SKM-1 treated with dmso at 0.1 percent for 144 hours (cell line): ENCODE results near the gene KXD1.
"Not testable (repeated sequence)": the region's sequence is repeated elsewhere in the genome, so short reads cannot be mapped to it uniquely, and the experiment has no call there.

Experiments used
- DNase-seq: peaks from one replicate; lab custom pipeline; 2025; ENCODE audit not compliant: unreplicated experiment; lab: John Stamatoyannopoulos, UW

KXD1 gene

DNA sequence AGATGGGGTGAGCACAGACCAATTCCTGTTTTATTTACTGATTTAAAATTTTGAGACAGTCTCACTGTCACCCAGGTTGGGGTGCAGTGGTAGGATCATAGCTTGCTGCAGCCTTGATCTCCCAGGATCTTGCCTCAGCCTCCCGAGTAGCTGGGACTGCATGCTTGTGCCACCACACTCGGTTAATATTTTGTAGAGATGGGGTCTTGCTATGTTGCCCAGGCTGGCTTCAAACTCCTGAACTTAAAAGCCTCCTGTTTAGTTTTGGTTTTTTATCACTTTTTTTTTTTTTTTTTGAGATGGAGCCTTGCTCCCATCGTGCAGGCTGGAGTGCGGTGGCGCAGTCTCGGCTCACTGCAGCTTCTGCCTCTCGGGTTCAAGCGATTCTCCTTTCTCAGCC lies 18.7 kb downstream of the KXD1 start:
- no peak for DNase-seq

DNA sequence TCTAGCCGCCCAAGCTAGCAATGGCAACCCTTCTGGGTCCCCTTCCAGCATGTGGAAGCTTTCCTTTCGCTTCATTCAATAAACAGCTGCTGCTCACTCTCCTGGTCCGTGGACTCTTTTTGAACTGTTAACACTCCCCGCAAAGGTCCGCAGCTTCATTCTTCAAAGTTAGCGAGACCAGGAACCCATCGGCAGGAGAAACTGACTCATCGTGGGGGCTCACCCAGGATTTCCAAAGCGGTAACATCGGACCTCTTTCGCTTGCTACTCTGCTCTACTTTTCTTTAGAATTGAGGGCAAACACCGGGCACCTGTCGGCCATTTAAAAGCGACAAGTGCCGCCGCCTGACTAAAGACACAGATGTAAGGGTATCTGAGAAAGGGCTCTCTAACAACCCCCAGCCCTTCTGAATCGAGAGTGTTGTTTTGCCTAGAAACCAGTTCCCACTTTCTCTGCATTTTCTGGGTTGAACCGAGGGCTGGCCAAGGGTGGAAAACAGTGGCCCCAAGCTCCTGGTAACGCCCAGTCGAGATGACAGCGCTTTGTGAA lies 19.8 kb downstream of the KXD1 start:
- DNase-seq: no peak

DNA sequence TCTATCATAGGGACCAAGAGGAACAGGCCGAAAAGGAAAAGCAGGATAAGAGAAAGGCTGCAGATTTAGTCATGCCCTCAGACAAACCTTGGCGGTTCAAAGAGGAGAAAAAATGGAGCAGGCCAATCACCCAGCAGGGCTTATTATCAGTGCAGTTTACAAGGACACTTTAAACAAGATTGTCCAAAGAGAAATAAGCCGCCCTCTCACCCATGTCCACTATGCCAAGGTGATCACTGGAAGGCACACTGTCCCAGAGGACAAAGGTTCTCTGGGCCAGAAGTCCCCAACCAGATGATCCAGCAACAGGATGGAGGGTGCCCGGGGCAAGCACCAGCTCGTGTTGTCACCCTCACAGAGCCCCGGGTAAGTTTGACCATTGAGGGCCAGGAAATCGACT lies 22.6 kb downstream of the KXD1 start:
- DNase-seq: no peak

DNA sequence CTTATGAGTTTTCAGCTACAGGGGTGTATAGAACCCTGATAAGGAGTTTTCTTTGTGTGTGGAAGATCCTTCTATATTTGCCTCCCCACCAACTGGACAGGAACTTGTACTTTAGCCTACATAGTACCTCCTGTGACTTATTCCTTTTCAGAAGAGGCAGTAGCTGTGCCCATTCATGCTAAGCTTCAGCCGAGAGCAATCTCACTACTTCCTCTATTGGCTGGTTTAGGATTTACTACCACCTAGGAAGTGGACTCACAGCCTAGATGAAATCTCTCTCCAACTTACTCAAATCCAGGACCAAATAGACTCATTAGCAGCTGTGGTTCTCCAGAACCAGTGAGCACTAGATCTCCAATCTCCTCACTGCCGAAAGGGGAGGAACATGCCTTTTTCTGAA lies 28.6 kb downstream of the KXD1 start:
- peak; percentile 75 for DNase-seq

DNA sequence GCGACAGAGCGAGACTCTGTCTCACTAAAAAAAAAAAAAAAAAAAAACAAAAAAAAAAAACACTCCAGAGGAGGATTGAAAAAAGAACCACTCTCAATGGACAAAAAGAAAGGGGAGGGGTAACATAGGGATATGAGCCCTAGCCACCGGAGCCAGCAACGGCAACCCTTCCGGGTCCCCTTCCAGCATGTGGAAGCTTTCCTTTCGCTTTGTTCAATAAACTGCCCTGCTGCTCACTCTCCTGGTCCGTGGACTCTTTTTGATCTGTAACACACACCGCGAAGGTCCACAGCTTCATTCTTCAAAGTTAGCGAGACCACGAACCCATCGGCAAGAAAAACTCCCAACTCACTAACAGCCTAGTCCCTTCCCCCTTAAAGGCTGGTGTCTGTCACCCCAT lies 29.9 kb downstream of the KXD1 start:
- no peak for DNase-seq

DNA sequence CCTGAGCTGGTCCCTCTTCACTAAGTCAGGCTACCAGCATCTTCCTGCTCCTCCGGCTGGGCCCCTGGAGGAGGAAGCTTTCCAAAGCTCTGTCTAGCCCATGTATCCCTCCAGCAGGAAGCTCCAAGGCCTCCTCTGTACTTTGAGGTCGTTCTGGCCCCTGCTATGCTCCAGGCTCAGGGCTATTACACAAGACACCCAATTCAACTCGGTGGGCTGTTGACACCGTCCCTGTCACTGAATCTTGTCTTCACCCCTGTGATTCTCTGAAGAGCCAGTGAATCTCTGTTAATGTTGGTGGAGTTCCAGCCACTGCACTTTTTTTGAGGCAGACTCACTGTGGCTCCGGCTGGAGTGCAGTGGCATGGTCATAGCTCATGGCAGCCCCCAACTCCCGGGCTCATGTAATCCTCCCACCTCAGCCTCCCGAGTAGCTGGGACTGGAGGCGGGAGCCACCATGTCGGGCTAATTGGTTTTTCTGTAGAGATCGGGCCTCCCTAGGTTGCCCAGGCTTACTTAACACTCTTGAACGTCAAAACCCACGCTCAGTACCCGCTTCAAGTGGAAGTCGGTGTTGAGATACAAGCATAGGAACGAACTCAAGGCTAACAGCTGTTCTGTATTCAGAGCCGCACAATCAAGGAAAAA lies 30.4 kb downstream of the KXD1 start:
- no peak for DNase-seq

DNA sequence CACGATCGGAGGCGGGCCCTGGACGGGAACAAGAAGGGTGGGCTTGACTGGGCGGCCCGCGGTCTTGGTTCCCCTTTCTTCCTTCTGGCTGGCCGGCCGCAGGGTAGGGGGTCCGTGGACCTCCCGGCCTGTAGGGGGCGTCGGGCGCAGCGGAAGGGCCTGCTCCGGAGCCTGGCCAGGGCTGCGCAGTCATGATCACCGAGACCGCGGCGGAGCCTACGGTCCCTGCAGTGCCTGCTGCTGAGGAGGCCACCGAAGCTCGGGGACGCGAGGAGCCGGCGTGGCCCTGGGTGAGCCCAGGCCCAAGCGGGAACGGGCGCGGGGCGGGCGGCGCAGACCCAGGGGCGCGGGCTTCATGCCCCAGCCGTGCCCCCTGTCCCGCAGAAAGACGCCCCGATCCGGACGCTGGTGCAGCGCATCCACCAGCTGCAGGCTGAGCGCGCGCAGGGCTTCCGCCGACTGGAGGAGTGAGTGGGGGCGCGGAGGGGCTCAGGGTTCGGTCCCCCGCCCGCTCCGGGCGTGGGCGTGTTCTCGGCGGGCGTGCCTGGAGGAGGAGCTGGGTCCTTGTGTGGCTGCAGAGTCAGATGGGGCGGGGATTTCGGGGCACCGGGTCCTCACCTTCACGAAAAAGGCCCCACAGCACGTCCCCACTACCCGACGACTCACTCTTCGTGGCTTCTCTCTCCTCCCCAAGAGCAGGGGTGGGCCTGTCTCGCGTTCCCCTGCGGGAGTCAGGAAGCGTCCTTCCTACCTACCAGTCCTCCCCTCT lies 31.1 kb downstream of the KXD1 start, which contains the start of gene REX1BD:
TSS of gene REX1BD (plus strand) at position 188 of the 769 bp plus-strand sequence. CDS start at position 192, 4 bp downstream.
- DNase-seq: peak; percentile 79

DNA sequence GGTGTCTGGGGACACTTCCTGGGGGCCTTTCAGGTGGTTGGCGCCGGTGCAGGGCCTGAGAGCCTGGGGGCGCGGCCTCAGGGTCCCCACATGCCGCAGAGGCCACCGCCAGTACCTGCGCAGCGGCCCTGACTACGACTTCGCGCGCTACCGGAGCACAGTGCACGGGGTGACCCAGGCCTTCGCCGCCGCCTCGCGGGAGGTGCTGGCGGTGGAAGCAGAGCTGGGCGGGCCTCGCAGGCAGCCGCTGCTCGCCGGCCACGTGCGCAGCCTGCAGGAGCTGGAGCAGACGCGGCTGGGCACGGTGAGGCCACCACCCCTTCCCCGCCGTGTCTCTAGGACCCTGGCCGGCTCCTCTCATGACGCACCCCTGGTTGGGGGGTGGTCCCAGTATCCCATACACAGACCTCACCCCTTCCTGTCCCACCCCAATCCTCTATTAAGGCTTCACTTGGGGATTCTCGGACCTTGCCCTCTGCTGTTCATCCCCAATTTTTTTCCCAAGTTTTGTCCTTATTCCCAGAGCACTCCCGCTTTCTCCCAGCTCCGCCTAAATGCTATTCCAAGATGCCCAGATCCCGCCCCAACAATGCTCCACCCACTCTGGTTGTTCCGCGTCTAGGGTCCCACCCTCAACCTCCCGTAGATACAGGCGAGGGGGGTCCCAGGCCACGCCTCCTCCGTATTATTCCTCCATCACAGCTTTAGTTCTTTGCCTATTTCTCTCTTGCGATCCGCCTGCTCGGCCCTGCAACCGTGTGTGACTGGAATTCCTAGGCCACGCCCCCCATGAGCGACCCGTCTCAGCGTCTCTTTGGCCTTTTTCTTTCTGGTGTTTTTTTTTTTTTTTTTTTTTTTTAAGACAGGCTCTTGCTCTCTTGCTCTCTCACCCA lies 32.0 kb downstream of the KXD1 start:
- peak; percentile 69 for DNase-seq

DNA sequence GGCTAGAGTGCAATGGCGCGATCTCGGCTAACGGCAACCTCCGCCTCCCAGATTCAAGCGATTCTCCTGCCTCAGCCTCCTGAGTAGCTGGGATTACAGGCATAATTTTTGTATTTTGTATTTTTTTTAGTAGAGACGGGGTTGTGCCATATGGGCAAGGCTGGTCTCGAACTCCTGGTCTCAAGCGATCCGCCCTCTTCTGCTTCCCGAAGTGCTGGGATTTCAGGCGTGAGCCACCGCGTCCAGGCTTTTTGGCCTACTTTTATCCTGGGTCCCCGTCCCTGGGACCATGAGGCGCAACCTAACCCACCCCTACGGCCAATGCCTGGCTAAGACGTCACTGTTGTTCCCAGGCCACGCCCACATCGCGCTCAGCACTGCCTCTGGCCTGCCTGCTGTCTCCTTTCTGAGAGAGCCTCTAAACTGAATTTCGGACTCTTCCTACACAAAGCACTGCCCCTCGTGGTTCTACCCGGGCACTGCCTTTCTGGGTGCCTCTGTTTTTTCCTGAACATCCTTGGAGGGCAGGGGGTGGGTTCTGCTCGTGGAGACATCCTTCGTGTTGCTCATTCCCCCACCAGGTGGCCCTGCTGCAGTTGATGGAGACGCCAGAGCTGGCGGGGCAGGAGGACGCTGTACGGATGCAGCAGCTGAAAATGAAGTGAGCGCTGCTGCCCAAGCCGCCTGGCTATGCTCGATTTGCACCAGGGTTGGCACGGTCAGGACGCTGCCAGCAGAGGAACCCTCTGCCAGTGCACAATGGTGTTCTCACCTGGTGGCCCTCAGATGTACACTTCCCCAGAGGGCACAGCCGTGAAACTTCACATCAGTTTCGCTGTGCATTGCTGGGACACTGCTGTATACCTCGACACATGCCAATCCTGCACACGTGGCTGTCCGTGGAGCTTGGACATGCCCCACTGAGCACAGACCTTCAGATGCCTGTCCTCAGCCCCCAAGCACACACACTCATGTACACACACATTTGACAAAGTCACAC lies 32.9 kb downstream of the KXD1 start:
- DNase-seq: no peak

DNA sequence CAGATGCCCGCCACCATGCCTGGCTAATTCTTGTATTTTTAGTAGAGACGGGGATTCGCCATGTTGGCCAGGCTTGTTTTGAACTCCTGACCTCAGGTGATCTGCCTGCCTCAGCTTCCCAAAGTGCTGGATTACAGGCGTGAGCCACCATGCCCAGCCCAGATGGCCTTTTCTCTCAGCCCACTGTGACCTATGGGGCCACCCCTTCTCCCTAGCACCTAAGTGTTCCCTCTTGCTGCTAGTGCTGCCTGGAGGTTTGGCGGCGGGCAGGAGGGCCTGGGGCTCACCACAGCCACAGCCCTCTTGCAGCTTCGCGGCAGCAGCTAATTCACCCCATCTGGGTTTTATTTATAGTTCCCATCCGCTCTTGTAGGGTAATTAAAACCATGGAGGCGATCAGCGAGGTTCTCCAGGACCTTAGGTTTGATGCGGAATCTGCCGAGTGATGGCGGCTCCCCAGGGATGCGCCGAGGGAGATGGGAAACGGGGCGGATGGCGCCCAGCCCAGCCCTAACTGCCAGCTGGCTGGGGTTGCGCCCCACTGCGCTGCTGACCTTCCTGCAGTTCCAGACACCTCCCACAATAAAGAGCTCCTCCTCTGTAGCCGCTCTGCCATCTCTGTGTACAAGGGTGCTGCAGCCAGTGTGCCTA lies 34.2 kb downstream of the KXD1 start:
- no peak for DNase-seq

DNA sequence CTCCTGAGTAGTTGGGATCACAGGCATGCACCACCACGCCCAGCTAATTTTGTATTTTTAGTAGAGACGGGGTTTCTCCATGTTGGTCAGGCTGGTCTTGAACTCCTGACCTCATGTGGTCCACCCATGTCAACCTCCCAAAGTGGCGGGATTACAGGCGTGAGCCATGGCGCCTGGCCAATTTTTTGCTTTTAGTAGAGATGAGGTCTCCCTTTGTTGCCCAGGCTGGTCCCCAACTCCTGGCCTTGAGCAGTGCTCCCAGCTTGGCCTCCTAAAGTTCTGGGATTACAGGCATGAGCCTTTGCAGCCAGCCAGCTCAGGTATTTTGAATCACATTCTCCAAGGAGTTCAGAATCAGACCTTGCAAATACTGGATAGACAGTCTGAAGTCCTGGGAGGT lies 35.1 kb downstream of the KXD1 start:
- not testable (repeated sequence) for DNase-seq

DNA sequence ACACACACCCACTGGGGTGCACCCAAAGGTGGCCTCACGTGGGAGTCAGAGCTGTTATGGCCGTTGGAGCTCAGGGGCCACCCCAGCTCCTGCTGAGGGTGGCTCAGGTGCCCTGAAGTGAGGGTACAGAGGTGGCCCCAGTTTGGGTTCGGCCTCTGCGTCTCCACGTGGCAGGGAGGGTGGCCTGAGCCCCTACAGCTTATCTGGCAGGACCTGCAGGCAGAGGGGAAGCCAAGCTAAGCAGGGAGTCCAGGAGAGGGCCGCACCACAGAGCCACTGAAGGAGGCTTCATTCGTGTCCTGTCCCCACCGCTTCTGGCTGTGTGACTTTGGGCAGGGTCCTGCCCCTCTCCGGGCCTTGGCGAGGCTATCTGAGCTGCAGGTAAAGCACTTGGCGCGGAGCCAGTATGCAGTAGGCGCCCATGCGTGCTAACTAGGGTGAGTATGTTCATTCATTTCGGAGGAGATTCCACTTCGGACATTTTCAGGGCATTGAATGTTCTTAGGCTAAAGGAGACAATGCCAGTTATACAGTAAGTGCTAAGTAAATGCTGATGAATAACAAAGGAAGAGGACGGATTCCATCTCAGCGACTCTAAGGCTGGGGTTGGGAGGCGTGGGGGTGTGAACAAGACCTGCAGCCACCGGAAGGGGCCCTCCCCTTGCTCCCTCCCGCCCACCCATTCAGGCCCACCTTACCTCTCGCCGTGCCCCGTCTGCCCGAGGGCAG lies 35.9 kb downstream of the KXD1 start:
- no peak for DNase-seq

DNA sequence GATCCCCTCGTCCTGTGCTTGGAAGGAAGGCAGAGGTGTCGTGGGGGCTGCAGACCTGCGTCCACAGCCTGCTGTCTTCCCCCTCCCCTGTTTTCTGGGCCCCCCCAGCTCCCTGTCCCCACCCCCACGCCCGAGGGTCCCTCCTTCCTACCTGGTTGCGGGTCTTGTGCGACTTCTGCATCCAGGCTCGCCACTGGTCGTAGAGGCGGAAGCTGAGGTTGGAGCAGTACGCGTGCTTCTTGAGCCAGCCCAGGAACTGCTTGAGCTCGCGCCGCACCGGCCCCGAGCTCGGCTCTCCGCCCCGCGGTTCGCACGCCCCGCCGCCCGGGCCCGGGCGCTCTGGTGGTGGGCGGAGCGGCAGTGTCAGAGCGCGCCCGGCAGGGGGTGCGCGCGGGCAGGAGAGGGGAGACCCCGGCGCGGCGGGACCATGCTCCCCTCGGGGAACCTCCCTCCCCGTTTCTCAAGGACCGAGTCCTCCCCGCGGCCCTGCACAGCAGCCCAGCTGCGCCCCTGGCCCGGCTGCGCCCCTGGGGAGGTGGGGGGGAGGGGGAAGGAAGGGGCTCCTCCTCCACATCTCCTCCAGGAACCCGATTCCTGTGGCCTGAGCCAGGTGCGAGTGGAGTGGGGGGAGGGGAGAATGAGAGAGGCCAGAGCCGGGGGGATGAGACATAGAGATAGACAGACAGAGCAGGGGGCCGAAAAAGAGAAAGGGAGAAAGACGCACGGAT lies 36.6 kb downstream of the KXD1 start:
- DNase-seq: peak; percentile 49

DNA sequence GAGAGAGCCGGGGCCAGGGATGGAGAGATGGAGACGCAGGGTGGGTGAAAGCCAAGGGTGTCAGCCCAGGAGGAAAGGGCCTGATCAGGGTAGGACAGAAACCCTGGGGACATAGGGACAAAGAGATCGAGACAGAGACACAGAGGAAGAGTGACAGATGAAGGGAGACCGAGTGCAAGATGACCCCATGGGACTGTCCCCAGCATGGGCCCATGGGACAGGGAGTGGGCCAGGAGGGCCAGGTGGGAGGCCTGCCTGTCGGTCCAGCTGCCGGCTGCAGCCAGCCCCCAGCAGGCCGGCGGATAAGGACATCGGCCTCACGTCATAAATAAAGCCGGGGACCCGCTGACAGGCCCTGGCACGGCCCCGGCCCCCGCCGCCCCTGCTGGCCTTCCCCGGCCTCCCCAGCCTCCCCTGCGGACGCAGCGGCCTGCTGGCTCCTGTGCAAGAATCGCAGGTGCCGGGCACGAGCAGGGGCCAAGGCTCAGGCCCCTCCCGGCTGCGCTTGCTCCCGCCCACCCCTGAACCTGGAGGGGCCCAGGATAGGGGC lies 37.2 kb downstream of the KXD1 start:
- no peak for DNase-seq

DNA sequence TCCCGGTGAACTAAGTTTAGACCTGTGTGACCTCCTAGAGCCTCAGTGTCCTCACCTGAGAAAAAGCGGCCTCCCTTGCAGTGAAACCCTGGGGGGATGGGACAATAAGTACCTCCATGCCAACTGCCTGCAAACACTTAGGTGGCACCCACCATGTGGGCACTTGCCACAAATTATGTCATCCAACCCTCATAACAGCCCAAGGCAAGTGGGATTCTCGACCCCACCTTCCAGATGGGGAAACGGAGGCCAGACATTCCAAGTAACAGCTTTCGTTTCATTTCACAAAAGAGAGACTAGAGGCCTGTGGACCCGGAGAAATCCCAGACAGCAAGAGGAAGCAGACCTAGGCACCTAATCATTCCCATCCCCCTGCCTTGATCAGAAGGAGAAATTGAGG lies 37.8 kb downstream of the KXD1 start:
- DNase-seq: no peak

DNA sequence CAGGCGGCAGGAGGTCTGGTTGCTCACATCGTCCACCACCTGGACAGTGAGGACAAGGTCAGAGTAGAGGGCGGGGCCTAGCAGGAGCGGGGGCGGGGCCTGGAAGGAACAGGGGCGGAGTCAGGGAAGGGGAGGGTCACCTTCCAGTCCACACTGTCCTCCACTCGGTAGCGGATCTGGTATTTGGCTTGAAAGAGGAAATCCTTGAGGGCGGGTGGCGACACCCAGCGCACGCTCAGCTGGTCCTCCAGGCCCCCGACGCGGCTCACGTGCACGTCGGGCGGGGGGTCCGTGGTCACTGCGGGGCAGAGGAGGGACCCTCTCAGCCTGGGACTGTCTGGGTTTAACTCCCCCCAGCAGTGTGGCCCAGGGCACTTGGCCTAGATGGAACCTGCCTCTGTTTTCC lies 39.1 kb downstream of the KXD1 start:
- DNase-seq: no peak

DNA sequence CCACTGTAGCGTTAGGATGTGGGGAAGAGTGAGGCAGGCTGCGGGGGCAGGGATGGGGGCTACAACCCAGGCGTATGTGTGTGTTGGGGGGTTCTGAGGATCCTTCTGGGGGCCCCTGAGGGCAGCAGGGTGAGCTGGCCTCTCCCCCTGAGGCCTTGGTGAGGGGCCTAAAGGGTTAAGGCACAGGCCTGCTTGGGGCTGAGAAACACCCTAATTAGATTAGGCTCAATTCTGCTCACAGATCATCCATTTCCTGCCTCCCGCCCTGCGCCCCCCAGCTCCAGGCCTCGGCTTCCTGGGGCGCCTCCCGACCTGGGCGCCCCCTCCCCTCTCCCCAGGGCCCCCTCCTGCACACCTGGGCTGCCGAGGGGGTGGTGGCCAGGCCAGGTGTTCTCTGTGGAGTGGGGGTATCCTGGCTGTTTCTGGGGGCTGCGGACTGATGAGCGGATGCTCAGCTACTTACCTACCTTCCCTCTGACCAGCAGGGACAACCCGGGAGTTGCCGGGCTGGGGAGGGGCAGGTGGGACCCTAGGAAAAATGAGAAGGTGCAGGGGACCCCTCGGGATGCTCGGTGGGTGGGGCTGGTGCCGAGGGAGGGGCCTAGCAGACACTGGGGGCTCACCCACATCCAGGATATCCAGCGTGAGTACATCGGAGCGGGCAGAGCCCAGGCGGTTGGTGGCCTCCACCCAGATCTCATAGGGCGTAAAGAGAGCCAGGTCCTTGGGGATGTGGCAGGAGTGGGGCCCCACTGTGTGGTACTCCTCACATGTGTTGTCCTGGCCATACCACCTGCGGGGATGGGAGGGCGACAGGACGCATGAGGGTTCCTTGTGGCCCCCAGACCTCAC lies 40.4 kb downstream of the KXD1 start:
- no peak for DNase-seq
